ENCODE results near the gene GSG1L2. TPM values are rescaled to one million over a fixed set of nuclear protein-coding genes. Genes with fewer than 3 reads are reported as not detected.

GSG1L2 gene
- total and polyA plus RNA-seq, 4 donors: not detected

- no peak for TF ChIP-seq MAX (IDR thresholded peaks at IDR 0.05)
- TF ChIP-seq TAF1 (conservative IDR thresholded peaks at IDR 0.05): no peak
- no peak for TF ChIP-seq FOXA1 (IDR thresholded peaks at IDR 0.05)
- no peak for TF ChIP-seq HNF4G (IDR thresholded peaks at IDR 0.05)
- TF ChIP-seq JUND (IDR thresholded peaks at IDR 0.05): no peak
- TF ChIP-seq RAD21 (IDR thresholded peaks at IDR 0.05): no peak
- TF ChIP-seq YY1 (IDR thresholded peaks at IDR 0.05): no peak
Observed at GRCh38 chr17:9763643-9764042, 58.2 kb downstream of the GSG1L2 start (continued).

- Histone ChIP-seq H3K9ac (ENCODE audit: low read depth in 1 of 2, low read length in 2 of 2) (no peak overlapping the region), H3K9me3 (ENCODE audit: control insufficient read depth in 4 of 4, low read length in 3 of 4) (no peaks in the 10 kb centered on the region), H3K36me3 (ENCODE audit: control insufficient read depth in 4 of 4, insufficient read depth in 3 of 4, low read depth in 1 of 4, low read length in 3 of 4) (no peaks in the 10 kb centered on the region), H3K4me3 (ENCODE audit: low read depth in 1 of 3, low read length in 3 of 3) (no peak overlapping the region), H3K4me1 (ENCODE audit: control insufficient read depth in 4 of 4, insufficient read depth in 4 of 4, low read length in 3 of 4) (no peaks in the 10 kb centered on the region), H3K27me3 (ENCODE audit: control insufficient read depth in 4 of 4, insufficient read depth in 4 of 4, low read length in 3 of 4) (no peaks in the 10 kb centered on the region), H3K27ac (ENCODE audit: low read depth in 1 of 2, low read length in 2 of 2) (no peak overlapping the region)
- DNase-seq (ENCODE audit: low spot score): no peak
- WGBS: 81% methylated on average over 1 of the region's 1 CpG
- no peak for TF ChIP-seq REST (IDR thresholded peaks at IDR 0.05)
- TF ChIP-seq CTCF (IDR thresholded peaks at IDR 0.05; ENCODE audit: low read depth, low read length, missing input control): no peak
- no peak for TF ChIP-seq EGR1 (IDR thresholded peaks at IDR 0.05; ENCODE audit: low read depth in 2 of 2)
- no peak for TF ChIP-seq YY1 (IDR thresholded peaks at IDR 0.05)
- TF ChIP-seq ATF3 (IDR thresholded peaks at IDR 0.05): no peak
- no peak for TF ChIP-seq JUND (IDR thresholded peaks at IDR 0.05)
Observed at GRCh38 chr17:9760266-9760665, 61.6 kb downstream of the GSG1L2 start.

GRCh38 chr17:9755083-9755482 is 66.8 kb downstream of the GSG1L2 start:
- no peaks in the 10 kb centered on the region for H3K9me3 ChIP-seq (ENCODE audit: control insufficient read depth in 4 of 4, low read length in 3 of 4)
- no peaks in the 10 kb centered on the region for H3K4me1 ChIP-seq (ENCODE audit: control insufficient read depth in 4 of 4, insufficient read depth in 4 of 4, low read length in 3 of 4)
- H3K4me3 ChIP-seq (ENCODE audit: low read depth in 1 of 3, low read length in 3 of 3): no peak overlapping the region
- H3K27me3 ChIP-seq (ENCODE audit: control insufficient read depth in 4 of 4, insufficient read depth in 4 of 4, low read length in 3 of 4): peaks cover 0 to 2% (median 0%) of the 10 kb centered on the region in 4 donors
- DNase-seq (ENCODE audit: low spot score): no peak
- TF ChIP-seq RAD21 (IDR thresholded peaks at IDR 0.05): no peak
- no peak for TF ChIP-seq GABPA (IDR thresholded peaks at IDR 0.05 in 1 of 2, conservative IDR thresholded peaks at IDR 0.05 in 1 of 2)
- TF ChIP-seq REST (IDR thresholded peaks at IDR 0.05): no peak
- no peak for TF ChIP-seq ATF3 (IDR thresholded peaks at IDR 0.05)
- no peak for TF ChIP-seq NR2F2 (IDR thresholded peaks at IDR 0.05)
- no peak for TF ChIP-seq ZBTB33 (IDR thresholded peaks at IDR 0.05)
- TF ChIP-seq FOXA1 (IDR thresholded peaks at IDR 0.05): no peak
- TF ChIP-seq HNF4G (IDR thresholded peaks at IDR 0.05): no peak
- TF ChIP-seq SP1 (IDR thresholded peaks at IDR 0.05): no peak
- TF ChIP-seq YY1 (IDR thresholded peaks at IDR 0.05): no peak
- no peak for TF ChIP-seq MAX (IDR thresholded peaks at IDR 0.05)
- no peaks in the 10 kb centered on the region for H3K36me3 ChIP-seq (ENCODE audit: control insufficient read depth in 4 of 4, insufficient read depth in 3 of 4, low read depth in 1 of 4, low read length in 3 of 4)
- no peak overlapping the region for H3K27ac ChIP-seq (ENCODE audit: low read depth in 1 of 2, low read length in 2 of 2)
- no peak overlapping the region for H3K9ac ChIP-seq (ENCODE audit: low read depth in 1 of 2, low read length in 2 of 2)
- 76% methylated on average over 3 of the region's 3 CpGs for WGBS

All from liver (tissue), 9 donors.